Loucy (cell line): Measurements from ENCODE around the gene PRKCZ.

Experiments
- EZH2phosphoT487 ChIP-seq: fragments of 200-600 bp; IDR thresholded peaks from 2 replicates; pipeline ENCODE4 v1.6.1; 2018; ENCODE audit warnings: antibody characterized with exemption, mild to moderate bottlenecking, moderate library complexity, borderline replicate concordance
- TF ChIP-seq, protein P1 (sequence below): fragments of 200-600 bp; sonication (generic); conservative IDR thresholded peaks from 2 replicates; pipeline ENCODE4 v1.5.1; 2014; ENCODE audit warnings: mild to moderate bottlenecking, antibody characterized with exemption, low read length

GRCh38 chr1:2089051-2089450, 38.8 kb downstream of the PRKCZ start:
- TF ChIP-seq, protein P1, sequence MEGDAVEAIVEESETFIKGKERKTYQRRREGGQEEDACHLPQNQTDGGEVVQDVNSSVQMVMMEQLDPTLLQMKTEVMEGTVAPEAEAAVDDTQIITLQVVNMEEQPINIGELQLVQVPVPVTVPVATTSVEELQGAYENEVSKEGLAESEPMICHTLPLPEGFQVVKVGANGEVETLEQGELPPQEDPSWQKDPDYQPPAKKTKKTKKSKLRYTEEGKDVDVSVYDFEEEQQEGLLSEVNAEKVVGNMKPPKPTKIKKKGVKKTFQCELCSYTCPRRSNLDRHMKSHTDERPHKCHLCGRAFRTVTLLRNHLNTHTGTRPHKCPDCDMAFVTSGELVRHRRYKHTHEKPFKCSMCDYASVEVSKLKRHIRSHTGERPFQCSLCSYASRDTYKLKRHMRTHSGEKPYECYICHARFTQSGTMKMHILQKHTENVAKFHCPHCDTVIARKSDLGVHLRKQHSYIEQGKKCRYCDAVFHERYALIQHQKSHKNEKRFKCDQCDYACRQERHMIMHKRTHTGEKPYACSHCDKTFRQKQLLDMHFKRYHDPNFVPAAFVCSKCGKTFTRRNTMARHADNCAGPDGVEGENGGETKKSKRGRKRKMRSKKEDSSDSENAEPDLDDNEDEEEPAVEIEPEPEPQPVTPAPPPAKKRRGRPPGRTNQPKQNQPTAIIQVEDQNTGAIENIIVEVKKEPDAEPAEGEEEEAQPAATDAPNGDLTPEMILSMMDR: no peak
- TF ChIP-seq EZH2phosphoT487: no peak
